ENCODE measurements around the gene TMEM250.

The TMEM250 gene

DNA sequence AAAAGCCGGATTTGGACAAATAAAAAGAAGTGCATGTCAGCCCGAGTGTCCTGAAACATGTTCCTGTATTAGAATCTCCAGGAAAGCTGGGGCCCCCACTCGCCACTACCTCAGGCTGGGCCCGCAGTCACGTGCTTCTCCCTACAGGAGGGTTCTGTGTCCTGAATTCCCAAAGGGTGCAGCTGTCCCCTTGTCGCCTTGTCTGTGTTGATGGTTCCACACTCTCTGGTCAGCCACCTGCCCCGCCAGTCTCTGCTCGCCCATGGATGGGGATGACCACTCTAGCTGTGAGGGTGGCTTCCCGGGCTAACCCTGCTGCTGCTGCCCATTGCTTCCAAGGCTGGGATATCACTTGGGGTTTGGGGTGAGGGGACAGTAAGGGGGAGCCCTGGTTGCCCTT is 3.1 kb upstream of the TMEM250 start:
- no peak for DNase-seq (ENCODE audit: low read depth, low spot score)
- no peak overlapping the region for H3K4me3 ChIP-seq (ENCODE audit: low read depth, low read length)
- POLR2A ChIA-PET: interaction anchor here (1.0 kb wide), 1 partner anchor 154 kb away, joined by 4 read pairs; no protein-coding TSS in a partner anchor
- CTCF ChIA-PET: interaction anchor here (0.9 to 6.2 kb wide), 35 partner anchors 11 to 520 kb away, joined by 3 to 195 read pairs (median 6); partner anchors contain the start of gene UBAC1
- TF ChIP-seq, protein P1, sequence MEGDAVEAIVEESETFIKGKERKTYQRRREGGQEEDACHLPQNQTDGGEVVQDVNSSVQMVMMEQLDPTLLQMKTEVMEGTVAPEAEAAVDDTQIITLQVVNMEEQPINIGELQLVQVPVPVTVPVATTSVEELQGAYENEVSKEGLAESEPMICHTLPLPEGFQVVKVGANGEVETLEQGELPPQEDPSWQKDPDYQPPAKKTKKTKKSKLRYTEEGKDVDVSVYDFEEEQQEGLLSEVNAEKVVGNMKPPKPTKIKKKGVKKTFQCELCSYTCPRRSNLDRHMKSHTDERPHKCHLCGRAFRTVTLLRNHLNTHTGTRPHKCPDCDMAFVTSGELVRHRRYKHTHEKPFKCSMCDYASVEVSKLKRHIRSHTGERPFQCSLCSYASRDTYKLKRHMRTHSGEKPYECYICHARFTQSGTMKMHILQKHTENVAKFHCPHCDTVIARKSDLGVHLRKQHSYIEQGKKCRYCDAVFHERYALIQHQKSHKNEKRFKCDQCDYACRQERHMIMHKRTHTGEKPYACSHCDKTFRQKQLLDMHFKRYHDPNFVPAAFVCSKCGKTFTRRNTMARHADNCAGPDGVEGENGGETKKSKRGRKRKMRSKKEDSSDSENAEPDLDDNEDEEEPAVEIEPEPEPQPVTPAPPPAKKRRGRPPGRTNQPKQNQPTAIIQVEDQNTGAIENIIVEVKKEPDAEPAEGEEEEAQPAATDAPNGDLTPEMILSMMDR (IDR thresholded peaks at IDR 0.05; ENCODE audit: insufficient read depth, low read length, missing control alignments): no peak

DNA sequence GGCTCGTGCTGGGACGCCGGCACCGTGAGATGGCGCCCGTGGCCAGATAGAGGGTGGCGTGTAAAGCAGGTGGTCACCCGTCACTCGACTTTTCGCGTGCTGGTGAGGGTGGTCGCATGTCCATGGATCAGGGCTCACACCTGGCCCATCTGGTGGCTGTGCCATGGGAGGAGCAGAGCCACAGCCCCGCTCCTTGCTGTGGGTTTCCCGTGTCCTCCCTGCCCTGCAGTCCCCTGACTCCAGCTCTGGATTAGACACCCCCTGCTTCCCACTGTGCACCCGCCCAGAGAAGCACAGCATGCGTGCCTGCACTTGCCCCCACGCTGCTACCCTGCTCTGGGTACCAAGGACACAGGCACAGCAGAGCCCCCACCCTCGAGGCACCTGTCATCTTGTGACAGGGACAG is 1.8 kb upstream of the TMEM250 start:
- H3K4me3 ChIP-seq (ENCODE audit: low read depth, low read length): no peak overlapping the region
- ChIA-PET POLR2A (no interaction called here), CTCF (interaction anchor here (0.9 to 6.2 kb wide), 7 partner anchors 9 to 257 kb away, joined by 3 to 195 read pairs (median 42); partner anchors contain the start of gene UBAC1)
- TF ChIP-seq, protein P1 (IDR thresholded peaks at IDR 0.05; ENCODE audit: insufficient read depth, low read length, missing control alignments): no peak
- no peak for DNase-seq (ENCODE audit: low read depth, low spot score)

DNA sequence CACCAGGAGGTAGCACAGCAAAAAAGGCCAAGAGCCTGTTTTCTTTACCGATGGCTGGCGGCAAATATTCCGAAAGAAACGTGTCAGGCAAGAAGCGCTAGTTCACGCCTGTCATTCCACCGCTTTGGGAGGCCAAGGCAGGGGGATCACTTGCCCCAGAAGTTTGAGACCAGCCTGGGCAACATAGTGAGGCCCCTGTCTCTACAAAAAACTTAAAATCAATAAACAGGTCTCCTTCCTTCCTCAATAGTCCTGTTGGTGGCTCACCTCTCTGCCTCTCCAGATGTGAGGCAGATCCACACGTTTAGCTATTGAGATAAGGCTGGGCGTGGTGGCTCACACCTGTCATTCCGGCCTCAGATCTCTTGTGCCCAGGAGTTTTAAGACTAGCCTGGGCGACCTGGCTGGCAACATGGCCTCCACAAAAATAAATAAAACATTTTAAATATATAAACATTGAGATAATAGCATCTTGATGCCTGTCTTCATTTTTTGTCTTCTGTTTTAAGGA is 1.3 kb upstream of the TMEM250 start:
- ChIA-PET CTCF (interaction anchor here (1.0 to 6.2 kb wide), 6 partner anchors 26 to 257 kb away, joined by 3 to 195 read pairs (median 44); partner anchors contain the start of gene UBAC1), POLR2A (interaction anchor here (0.6 kb wide), 1 partner anchor 600 kb away, joined by 3 read pairs; no protein-coding TSS in a partner anchor)
- DNase-seq (ENCODE audit: low read depth, low spot score): no peak
- H3K4me3 ChIP-seq (ENCODE audit: low read depth, low read length): peak overlapping the region; percentile 68
- TF ChIP-seq, protein P1 (IDR thresholded peaks at IDR 0.05; ENCODE audit: insufficient read depth, low read length, missing control alignments): no peak

- CTCF ChIA-PET: interaction anchor here (1.0 to 6.2 kb wide), 6 partner anchors 25 to 256 kb away, joined by 3 to 195 read pairs (median 44); partner anchors contain the start of gene UBAC1
- POLR2A ChIA-PET: interaction anchor here (0.6 kb wide), 1 partner anchor 599 kb away, joined by 3 read pairs; no protein-coding TSS in a partner anchor
- TF ChIP-seq, protein P1 (IDR thresholded peaks at IDR 0.05; ENCODE audit: insufficient read depth, low read length, missing control alignments): no peak
- DNase-seq (ENCODE audit: low read depth, low spot score): no peak
- peak overlapping the region; percentile 68 for H3K4me3 ChIP-seq (ENCODE audit: low read depth, low read length)
Observed at GRCh38 chr9:136119061-136119882, 597 bp upstream of the TMEM250 start.

- ChIA-PET CTCF (interaction anchor here (0.6 to 2.6 kb wide), 8 partner anchors 20 to 354 kb away, joined by 3 to 25 read pairs (median 4); no protein-coding TSS in a partner anchor), POLR2A (interaction anchor here (1.1 to 1.3 kb wide), 2 partner anchors 9 to 66 kb away, joined by 5 to 7 read pairs; no protein-coding TSS in a partner anchor)
- DNase-seq (ENCODE audit: low read depth, low spot score): no peak
- H3K4me3 ChIP-seq (ENCODE audit: low read depth, low read length): peak overlapping the region; percentile 68
- TF ChIP-seq, protein P1 (IDR thresholded peaks at IDR 0.05; ENCODE audit: insufficient read depth, low read length, missing control alignments): no peak
Observed at GRCh38 chr9:136117916-136118319, 757 bp downstream of the TMEM250 start.

Measured in AG04449 (cell line).